ENCODE data around the gene ZNF722.

- TF ChIP-seq ZNF263 (CRISPR knock-in tag; IDR thresholded peaks at IDR 0.05; ENCODE audit: low read depth) (no peak), ATF6 (CRISPR knock-in tag; IDR thresholded peaks at IDR 0.05) (no peak), NFYB (CRISPR knock-in tag; conservative IDR thresholded peaks at IDR 0.05; ENCODE audit: low read depth) (no peak), E2F5 (CRISPR knock-in tag; IDR thresholded peaks at IDR 0.05) (no peak), ZNF121 (CRISPR knock-in tag; IDR thresholded peaks at IDR 0.05) (no peak), CTCF (IDR thresholded peaks at IDR 0.05) (no peak), TCF7 (CRISPR knock-in tag; IDR thresholded peaks at IDR 0.05; ENCODE audit: low read depth) (no peak), AFF4 (CRISPR knock-in tag; IDR thresholded peaks at IDR 0.05; ENCODE audit: borderline replicate concordance) (no peak), ETV6 (CRISPR knock-in tag; IDR thresholded peaks at IDR 0.05) (no peak), USF2 (CRISPR knock-in tag; IDR thresholded peaks at IDR 0.05) (no peak), ZNF416 (CRISPR knock-in tag; IDR thresholded peaks at IDR 0.05) (no peak)
Observed at GRCh38 chr7:64035388-64035787, 36.7 kb downstream of the ZNF722 start.
